ENCODE measurements around the gene BCAS1.

BCAS1 gene

DNA sequence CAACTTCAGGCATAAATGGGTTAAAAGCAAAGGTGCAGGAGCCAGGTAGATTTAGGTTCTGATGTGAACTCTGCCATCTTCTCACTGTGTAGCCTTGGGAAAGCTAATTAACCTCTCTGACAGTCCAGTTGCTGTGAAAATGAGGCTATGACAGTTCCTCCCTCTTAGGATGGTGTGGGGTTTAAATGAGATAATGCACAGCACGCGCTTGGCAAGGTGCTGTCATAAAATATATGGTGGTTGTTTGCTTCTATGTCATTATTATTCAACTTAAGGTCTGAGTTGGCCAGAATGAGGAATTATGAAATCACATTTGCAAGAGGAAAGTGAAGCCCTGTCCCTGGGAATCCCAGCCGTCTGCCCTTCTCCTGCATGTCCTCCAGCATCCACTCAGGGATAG is 15.5 kb upstream of the BCAS1 start:
- Histone ChIP-seq H3K36me3 (ENCODE audit: control insufficient read depth, insufficient read depth, low read length) (no peaks in the 10 kb centered on the region), H3K4me1 (ENCODE audit: control insufficient read depth, insufficient read depth, low read length) (no peaks in the 10 kb centered on the region), H3K9me3 (ENCODE audit: control insufficient read depth, insufficient read depth, low read length) (no peaks in the 10 kb centered on the region), H3K4me3 (ENCODE audit: low read depth, low read length) (no peak overlapping the region), H3K27me3 (ENCODE audit: control insufficient read depth, insufficient read depth, low read length) (no peaks in the 10 kb centered on the region), H3K9ac (ENCODE audit: low read depth, low read length) (no peak overlapping the region)

DNA sequence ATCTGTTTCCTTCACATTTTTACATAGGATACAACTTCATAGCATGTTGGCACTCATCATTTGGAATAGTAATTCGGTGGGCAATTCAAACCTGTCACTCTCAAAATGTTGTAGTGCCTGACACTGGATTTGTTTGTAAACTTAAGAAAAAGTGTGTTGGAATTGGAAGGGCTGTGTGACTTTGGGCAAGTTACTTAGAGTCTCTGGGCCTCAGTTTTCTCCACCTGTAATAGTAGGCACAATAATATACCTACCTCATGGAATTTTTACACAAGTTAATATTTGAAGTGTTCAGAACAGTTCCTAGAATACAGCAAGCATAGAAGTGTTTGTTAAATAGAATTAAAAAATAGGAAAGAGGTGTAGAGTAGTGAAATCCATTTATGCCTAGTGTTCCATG is 15.0 kb upstream of the BCAS1 start:
- Histone ChIP-seq H3K4me1 (ENCODE audit: control insufficient read depth, insufficient read depth, low read length) (no peaks in the 10 kb centered on the region), H3K9me3 (ENCODE audit: control insufficient read depth, insufficient read depth, low read length) (no peaks in the 10 kb centered on the region), H3K36me3 (ENCODE audit: control insufficient read depth, insufficient read depth, low read length) (no peaks in the 10 kb centered on the region), H3K9ac (ENCODE audit: low read depth, low read length) (no peak overlapping the region), H3K4me3 (ENCODE audit: low read depth, low read length) (no peak overlapping the region), H3K27me3 (ENCODE audit: control insufficient read depth, insufficient read depth, low read length) (no peaks in the 10 kb centered on the region)

DNA sequence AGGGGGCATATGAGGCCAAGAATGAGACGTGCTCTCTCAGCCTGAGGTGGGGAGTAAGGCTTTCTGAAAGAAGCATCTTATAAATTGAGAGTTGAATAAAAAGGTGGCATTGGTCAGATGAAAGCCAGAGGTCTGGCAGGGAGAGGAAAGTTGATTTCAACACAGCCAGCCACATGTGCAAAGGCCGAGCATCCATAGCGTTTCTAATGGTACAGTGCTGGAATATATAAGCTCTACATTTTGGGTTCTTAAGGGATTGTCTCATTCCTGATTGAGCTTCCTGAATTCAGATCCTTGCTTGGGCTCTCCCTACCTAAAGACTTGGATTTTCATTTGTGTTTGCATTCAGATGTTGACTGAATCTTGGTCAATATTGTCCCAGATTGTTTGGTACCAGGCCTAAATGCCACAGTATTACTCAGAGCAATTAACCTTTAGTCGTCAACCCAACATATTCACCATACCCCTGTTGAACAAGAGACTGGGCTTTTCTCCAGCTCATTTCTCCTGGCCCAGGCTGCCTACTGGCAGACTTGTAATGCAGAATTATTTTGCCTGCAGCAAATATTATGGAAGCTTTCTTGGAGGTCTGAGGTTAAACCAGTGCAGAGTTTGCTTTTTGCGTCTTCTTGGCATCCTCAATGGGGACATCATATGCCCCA is 14.5 kb upstream of the BCAS1 start:
- H3K4me3 ChIP-seq (ENCODE audit: low read depth, low read length) = no peak overlapping the region
- H3K27me3 ChIP-seq (ENCODE audit: control insufficient read depth, insufficient read depth, low read length) = no peaks in the 10 kb centered on the region
- no peak overlapping the region for H3K9ac ChIP-seq (ENCODE audit: low read depth, low read length)
- H3K9me3 ChIP-seq (ENCODE audit: control insufficient read depth, insufficient read depth, low read length) = no peaks in the 10 kb centered on the region
- H3K36me3 ChIP-seq (ENCODE audit: control insufficient read depth, insufficient read depth, low read length) = no peaks in the 10 kb centered on the region
- H3K4me1 ChIP-seq (ENCODE audit: control insufficient read depth, insufficient read depth, low read length) = no peaks in the 10 kb centered on the region

DNA sequence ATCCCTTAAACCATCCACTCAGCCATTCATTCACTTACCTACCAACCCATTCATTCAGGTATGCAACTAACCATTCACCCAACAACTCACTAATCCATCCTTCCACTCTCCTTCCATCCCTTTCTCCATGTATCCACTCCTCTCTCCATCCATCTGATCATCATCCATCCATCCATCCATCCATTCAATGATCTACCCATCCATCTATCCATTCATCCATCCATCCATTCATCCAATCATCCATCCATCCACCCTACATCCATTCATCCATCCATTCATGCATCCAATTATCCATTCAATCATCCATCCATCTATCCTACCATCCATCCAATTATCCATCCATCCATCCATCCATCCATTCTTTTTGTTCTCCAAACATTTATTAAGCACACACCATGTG is 13.8 kb upstream of the BCAS1 start:
- Histone ChIP-seq H3K27me3 (ENCODE audit: control insufficient read depth, insufficient read depth, low read length) (no peaks in the 10 kb centered on the region), H3K4me3 (ENCODE audit: low read depth, low read length) (no peak overlapping the region), H3K9ac (ENCODE audit: low read depth, low read length) (no peak overlapping the region), H3K4me1 (ENCODE audit: control insufficient read depth, insufficient read depth, low read length) (no peaks in the 10 kb centered on the region), H3K36me3 (ENCODE audit: control insufficient read depth, insufficient read depth, low read length) (no peaks in the 10 kb centered on the region), H3K9me3 (ENCODE audit: control insufficient read depth, insufficient read depth, low read length) (no peaks in the 10 kb centered on the region)

DNA sequence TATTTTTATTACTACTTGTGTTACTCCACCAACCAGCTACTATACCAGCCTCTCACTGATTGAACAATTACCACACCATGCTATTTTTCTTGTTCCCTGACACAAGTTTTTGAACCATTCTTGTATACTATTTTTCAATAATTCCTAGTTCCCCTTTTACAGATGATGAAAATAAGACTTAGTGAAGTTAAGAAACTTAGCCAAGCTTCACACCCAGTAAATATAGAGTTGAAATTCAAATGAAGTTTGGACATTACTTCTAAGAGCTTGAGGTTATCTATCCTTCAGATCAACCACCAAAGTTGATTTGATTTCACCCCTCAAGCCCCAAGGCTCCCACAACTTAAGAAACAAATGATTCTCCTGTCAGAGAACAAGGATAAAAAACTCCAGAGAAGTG is 13.1 kb upstream of the BCAS1 start:
- no peaks in the 10 kb centered on the region for H3K27me3 ChIP-seq (ENCODE audit: control insufficient read depth, insufficient read depth, low read length)
- H3K36me3 ChIP-seq (ENCODE audit: control insufficient read depth, insufficient read depth, low read length) = no peaks in the 10 kb centered on the region
- H3K9ac ChIP-seq (ENCODE audit: low read depth, low read length) = no peak overlapping the region
- no peak overlapping the region for H3K4me3 ChIP-seq (ENCODE audit: low read depth, low read length)
- no peaks in the 10 kb centered on the region for H3K4me1 ChIP-seq (ENCODE audit: control insufficient read depth, insufficient read depth, low read length)
- no peaks in the 10 kb centered on the region for H3K9me3 ChIP-seq (ENCODE audit: control insufficient read depth, insufficient read depth, low read length)

DNA sequence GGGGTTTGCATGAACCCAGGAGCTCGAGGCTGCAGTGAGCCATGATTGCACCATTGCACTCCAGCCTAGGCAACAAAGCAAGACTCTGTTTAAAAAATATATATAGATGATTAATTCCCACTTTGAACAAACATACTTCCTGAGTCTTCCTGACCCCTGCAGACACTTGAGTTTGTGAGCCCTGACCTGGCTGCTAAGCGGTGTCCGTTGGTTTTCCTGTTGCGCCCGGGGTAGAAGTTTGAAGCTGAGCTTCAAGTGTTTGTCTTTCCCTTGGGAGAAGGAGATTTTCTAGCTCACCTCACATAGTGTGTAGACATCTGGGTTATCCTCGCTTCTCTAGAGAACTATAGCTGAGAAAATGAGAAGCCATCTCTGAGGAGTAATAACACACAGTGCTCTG is 11.7 kb upstream of the BCAS1 start:
- no peak overlapping the region for H3K9ac ChIP-seq (ENCODE audit: low read depth, low read length)
- no peaks in the 10 kb centered on the region for H3K9me3 ChIP-seq (ENCODE audit: control insufficient read depth, insufficient read depth, low read length)
- no peaks in the 10 kb centered on the region for H3K4me1 ChIP-seq (ENCODE audit: control insufficient read depth, insufficient read depth, low read length)
- no peaks in the 10 kb centered on the region for H3K36me3 ChIP-seq (ENCODE audit: control insufficient read depth, insufficient read depth, low read length)
- H3K27me3 ChIP-seq (ENCODE audit: control insufficient read depth, insufficient read depth, low read length) = no peaks in the 10 kb centered on the region
- no peak overlapping the region for H3K4me3 ChIP-seq (ENCODE audit: low read depth, low read length)

DNA sequence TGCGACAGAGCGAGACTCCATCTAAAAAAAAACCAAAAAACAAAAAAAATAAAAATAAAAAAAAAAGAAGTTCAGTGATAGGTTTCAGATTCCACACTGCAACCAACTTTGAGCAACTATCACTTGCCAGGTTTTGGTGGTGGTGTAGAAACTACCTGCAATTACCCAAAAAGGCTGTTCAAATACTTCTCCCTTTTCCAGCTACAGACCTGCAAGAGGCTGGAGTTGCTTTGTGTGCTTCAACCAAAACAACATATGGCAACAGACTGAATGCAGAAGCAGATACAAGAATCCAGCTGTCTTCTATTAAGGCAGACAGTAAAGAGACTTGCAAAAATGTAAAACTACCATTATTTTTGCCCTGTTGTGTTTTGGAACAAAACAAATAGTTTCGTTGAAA is 9.3 kb upstream of the BCAS1 start:
- no peak overlapping the region for H3K4me3 ChIP-seq (ENCODE audit: low read depth, low read length)
- H3K9me3 ChIP-seq (ENCODE audit: control insufficient read depth, insufficient read depth, low read length) = no peaks in the 10 kb centered on the region
- no peaks in the 10 kb centered on the region for H3K27me3 ChIP-seq (ENCODE audit: control insufficient read depth, insufficient read depth, low read length)
- no peak overlapping the region for H3K9ac ChIP-seq (ENCODE audit: low read depth, low read length)
- no peaks in the 10 kb centered on the region for H3K36me3 ChIP-seq (ENCODE audit: control insufficient read depth, insufficient read depth, low read length)
- H3K4me1 ChIP-seq (ENCODE audit: control insufficient read depth, insufficient read depth, low read length) = no peaks in the 10 kb centered on the region

DNA sequence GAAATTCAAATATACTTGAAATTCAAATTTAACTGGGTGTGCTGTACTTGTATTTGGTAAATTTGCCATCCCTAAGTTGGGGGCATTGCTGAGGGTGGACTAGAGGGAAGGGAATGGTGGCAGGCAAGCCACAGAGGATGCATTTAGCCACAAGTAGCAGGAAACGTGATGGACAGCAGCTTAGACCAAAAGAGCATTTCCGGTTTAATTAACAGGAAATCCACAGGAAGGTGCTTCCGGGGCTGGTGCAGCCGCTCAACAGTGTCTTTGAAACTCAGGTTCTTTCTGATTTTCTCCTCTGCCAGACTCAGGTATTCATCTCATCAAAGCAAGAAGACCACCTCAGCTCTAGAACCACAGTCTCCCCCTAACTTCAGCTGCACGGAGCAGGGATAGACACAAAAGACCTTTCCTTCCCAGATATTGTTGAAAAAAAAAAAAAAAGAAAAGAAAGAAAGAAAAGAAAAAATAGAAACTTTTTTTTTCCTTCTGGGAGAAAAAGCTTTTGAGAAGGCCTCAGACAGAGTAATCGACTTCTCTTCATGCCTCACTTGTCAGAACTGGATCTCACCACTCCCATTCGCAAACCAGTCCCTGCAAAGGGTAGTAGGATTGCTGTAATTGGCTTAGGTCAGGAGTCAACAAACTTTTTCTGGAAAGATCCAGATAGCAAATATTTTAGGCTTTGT is 8.0 kb upstream of the BCAS1 start:
- Histone ChIP-seq H3K9ac (ENCODE audit: low read depth, low read length) (no peak overlapping the region), H3K9me3 (ENCODE audit: control insufficient read depth, insufficient read depth, low read length) (no peaks in the 10 kb centered on the region), H3K4me3 (ENCODE audit: low read depth, low read length) (no peak overlapping the region), H3K36me3 (ENCODE audit: control insufficient read depth, insufficient read depth, low read length) (no peaks in the 10 kb centered on the region), H3K27me3 (ENCODE audit: control insufficient read depth, insufficient read depth, low read length) (no peaks in the 10 kb centered on the region), H3K4me1 (ENCODE audit: control insufficient read depth, insufficient read depth, low read length) (no peaks in the 10 kb centered on the region)

DNA sequence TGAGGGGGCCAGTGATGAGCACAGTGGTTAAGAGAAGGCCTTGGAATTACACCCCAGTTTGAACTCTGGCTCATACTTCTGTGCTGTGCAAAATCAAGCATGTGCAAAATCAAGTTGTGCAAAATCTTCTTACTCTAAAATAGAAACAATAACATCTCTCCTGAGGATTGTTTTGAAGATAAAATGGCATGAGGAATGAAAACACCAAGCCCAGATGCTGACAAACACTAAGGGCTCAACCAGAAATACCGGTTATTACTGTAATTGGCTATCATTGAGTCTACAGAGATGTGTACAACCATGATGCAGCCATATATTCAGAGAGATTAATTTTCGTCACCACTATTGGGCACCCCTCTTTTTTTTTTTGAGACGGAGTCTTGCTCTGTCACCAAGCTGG is 5.9 kb upstream of the BCAS1 start:
- no peak overlapping the region for H3K9ac ChIP-seq (ENCODE audit: low read depth, low read length)
- H3K27me3 ChIP-seq (ENCODE audit: control insufficient read depth, insufficient read depth, low read length) = no peaks in the 10 kb centered on the region
- H3K36me3 ChIP-seq (ENCODE audit: control insufficient read depth, insufficient read depth, low read length) = no peaks in the 10 kb centered on the region
- H3K9me3 ChIP-seq (ENCODE audit: control insufficient read depth, insufficient read depth, low read length) = no peaks in the 10 kb centered on the region
- no peaks in the 10 kb centered on the region for H3K4me1 ChIP-seq (ENCODE audit: control insufficient read depth, insufficient read depth, low read length)
- no peak overlapping the region for H3K4me3 ChIP-seq (ENCODE audit: low read depth, low read length)

DNA sequence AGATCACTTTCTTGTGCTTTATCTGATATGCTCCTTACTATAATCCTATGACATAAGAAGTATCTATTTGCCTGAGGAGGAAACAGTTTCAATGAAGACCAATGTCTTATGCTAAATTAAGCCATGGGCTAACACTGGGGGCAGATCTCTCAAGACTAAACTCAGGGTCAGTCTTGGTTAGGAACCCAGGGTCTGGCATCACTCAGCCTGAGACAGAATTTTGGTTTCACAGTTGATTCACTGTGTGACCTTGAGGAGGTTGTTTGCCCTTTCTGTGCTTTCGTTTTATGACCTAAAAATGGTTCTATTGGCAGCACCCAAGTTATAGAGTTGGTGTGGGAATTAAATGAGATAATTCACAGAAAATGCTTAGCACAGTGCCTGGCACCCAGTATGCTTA is 4.9 kb upstream of the BCAS1 start:
- H3K27me3 ChIP-seq (ENCODE audit: control insufficient read depth, insufficient read depth, low read length) = no peaks in the 10 kb centered on the region
- peaks cover 4% of the 10 kb centered on the region for H3K4me1 ChIP-seq (ENCODE audit: control insufficient read depth, insufficient read depth, low read length)
- H3K9ac ChIP-seq (ENCODE audit: low read depth, low read length) = no peak overlapping the region
- no peaks in the 10 kb centered on the region for H3K36me3 ChIP-seq (ENCODE audit: control insufficient read depth, insufficient read depth, low read length)
- no peaks in the 10 kb centered on the region for H3K9me3 ChIP-seq (ENCODE audit: control insufficient read depth, insufficient read depth, low read length)
- no peak overlapping the region for H3K4me3 ChIP-seq (ENCODE audit: low read depth, low read length)

DNA sequence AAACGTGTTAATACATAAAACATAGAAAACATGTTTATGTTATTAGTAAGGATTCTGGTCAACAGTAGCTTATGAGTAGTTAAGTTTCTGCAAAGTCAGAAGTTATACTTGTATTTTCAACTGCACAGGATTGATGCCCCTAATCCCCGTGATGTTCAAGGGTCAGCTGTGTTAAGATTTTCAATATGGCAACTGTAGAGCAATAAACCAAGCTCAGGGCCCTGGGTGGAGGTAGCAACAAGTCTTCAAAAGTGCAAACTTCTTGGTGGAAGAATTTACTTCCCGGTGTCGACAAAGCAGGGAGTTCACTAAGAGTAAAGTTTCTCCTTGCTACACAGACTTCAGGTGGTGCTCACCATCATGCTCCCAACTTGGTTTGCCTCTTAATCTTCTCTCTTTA is 4.1 kb upstream of the BCAS1 start:
- peaks cover 11% of the 10 kb centered on the region for H3K4me1 ChIP-seq (ENCODE audit: control insufficient read depth, insufficient read depth, low read length)
- H3K27me3 ChIP-seq (ENCODE audit: control insufficient read depth, insufficient read depth, low read length) = no peaks in the 10 kb centered on the region
- no peak overlapping the region for H3K4me3 ChIP-seq (ENCODE audit: low read depth, low read length)

DNA sequence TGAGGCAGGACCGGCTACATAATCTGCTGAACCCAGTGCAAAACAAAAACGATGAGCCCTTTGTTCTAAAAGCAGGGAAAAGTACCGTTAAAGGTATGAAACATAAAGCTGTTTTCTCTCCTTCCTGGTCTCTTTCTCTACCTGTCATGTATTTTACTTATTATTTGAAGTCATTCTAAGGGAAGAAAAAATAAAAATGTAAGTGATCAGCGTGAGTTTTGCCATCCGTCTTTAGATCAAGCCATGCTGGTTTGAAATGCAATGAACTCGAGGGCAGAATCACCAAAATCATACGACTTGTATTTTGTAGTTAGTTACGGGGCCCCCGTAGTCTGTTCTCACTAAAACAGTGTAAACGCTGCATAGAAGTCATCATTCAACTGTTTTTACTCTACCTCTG is 2.9 kb upstream of the BCAS1 start:
- Histone ChIP-seq H3K27me3 (ENCODE audit: control insufficient read depth, insufficient read depth, low read length) (no peaks in the 10 kb centered on the region), H3K4me1 (ENCODE audit: control insufficient read depth, insufficient read depth, low read length) (peaks cover 19% of the 10 kb centered on the region), H3K9me3 (ENCODE audit: control insufficient read depth, insufficient read depth, low read length) (no peaks in the 10 kb centered on the region), H3K36me3 (ENCODE audit: control insufficient read depth, insufficient read depth, low read length) (no peaks in the 10 kb centered on the region), H3K4me3 (ENCODE audit: low read depth, low read length) (no peak overlapping the region), H3K9ac (ENCODE audit: low read depth, low read length) (no peak overlapping the region)

More for the DNA sequence above, 4.1 kb upstream of the BCAS1 start:
- H3K9ac ChIP-seq (ENCODE audit: low read depth, low read length) = no peak overlapping the region
- no peaks in the 10 kb centered on the region for H3K9me3 ChIP-seq (ENCODE audit: control insufficient read depth, insufficient read depth, low read length)
- no peaks in the 10 kb centered on the region for H3K36me3 ChIP-seq (ENCODE audit: control insufficient read depth, insufficient read depth, low read length)
